Hematopoietic multipotent progenitor cell treated with erythropoietin and hydrocortisone succinate and interleukin-3 and kit ligand, for 8 days (in vitro differentiated cells): ENCODE measurements around the gene DIAPH1.

ENCODE experiments used
- DNase-seq: peaks from one replicate; pipeline ENCODE4 v3.0.0-alpha.2; 2015

Gene DIAPH1

GRCh38 chr5:141494761-141495452 is 123.9 kb downstream of the DIAPH1 start:
- no peak for DNase-seq

GRCh38 chr5:141493500-141494422 is 125.0 kb downstream of the DIAPH1 start:
- no peak for DNase-seq

GRCh38 chr5:141492168-141492885 is 126.5 kb downstream of the DIAPH1 start:
- DNase-seq: no peak

GRCh38 chr5:141491323-141492167 is 127.3 kb downstream of the DIAPH1 start:
- no peak for DNase-seq

GRCh38 chr5:141490771-141491170 is 128.0 kb downstream of the DIAPH1 start:
- DNase-seq: no peak

- no peak for DNase-seq
Observed at GRCh38 chr5:141490271-141490670, 128.5 kb downstream of the DIAPH1 start.

GRCh38 chr5:141489841-141490240 is 129.0 kb downstream of the DIAPH1 start:
- no peak for DNase-seq

- no peak for DNase-seq
Observed at GRCh38 chr5:141488591-141489561, 129.9 kb downstream of the DIAPH1 start, which contains the start of gene PCDHGC5. Gene PCDHGC5 (plus strand): TSS chr5:141489081. CDS start chr5:141489241, 160 bp downstream.

GRCh38 chr5:141487131-141487530 is 131.7 kb downstream of the DIAPH1 start:
- no peak for DNase-seq

- no peak for DNase-seq
Observed at GRCh38 chr5:141486091-141486490, 132.7 kb downstream of the DIAPH1 start.

GRCh38 chr5:141485321-141486055 is 133.3 kb downstream of the DIAPH1 start:
- no peak for DNase-seq

GRCh38 chr5:141484641-141485311 is 134.0 kb downstream of the DIAPH1 start, which contains the start of gene PCDHGC4:
Gene PCDHGC4 (plus strand): TSS chr5:141485030. CDS start chr5:141485174, 144 bp downstream.
- no peak for DNase-seq

GRCh38 chr5:141484310-141484640 is 134.5 kb downstream of the DIAPH1 start:
- no peak for DNase-seq

- no peak for DNase-seq
Observed at GRCh38 chr5:141483902-141484301, 134.9 kb downstream of the DIAPH1 start.

GRCh38 chr5:141479776-141480175 is 139.0 kb downstream of the DIAPH1 start:
- DNase-seq: no peak

GRCh38 chr5:141478321-141478945 is 140.4 kb downstream of the DIAPH1 start:
- DNase-seq: no peak

GRCh38 chr5:141477815-141478214 is 141.0 kb downstream of the DIAPH1 start:
- no peak for DNase-seq

GRCh38 chr5:141477044-141477575 is 141.7 kb downstream of the DIAPH1 start:
- DNase-seq: no peak
